GM18511 (cell line): ENCODE results near the gene PHF13.
"Not testable (repeated sequence)": the region's sequence is repeated elsewhere in the genome, so short reads cannot be mapped to it uniquely, and the experiment has no call there.

Experiments
- ATAC-seq: cut with Tn5 transposase; IDR thresholded peaks from one replicate; pipeline ENCODE4 v1.9.1; 2021; ENCODE audit warnings: mild to moderate bottlenecking, moderate library complexity; ENCODE audit not compliant: unreplicated experiment

PHF13 gene

DNA sequence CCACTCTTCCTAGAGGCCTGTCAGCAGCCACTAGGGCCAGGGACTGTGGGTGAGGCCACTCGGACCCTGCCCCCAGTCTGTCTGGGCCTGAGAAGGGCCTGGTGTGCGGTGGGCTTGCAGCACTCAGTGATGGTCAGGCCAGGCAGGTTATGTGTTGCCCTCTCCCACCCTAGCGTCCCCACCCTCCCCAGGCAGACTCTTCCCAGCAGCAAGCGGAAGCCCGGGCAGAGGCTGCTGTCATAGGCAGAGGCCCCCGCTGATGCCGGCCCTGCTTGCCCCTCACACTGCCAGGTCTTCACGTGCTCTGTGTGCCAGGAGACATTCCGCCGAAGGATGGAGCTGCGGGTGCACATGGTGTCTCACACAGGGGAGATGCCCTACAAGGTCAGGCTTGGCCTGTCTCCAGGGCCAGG lies 27.1 kb upstream of the PHF13 start:
- ATAC-seq, result no peak

DNA sequence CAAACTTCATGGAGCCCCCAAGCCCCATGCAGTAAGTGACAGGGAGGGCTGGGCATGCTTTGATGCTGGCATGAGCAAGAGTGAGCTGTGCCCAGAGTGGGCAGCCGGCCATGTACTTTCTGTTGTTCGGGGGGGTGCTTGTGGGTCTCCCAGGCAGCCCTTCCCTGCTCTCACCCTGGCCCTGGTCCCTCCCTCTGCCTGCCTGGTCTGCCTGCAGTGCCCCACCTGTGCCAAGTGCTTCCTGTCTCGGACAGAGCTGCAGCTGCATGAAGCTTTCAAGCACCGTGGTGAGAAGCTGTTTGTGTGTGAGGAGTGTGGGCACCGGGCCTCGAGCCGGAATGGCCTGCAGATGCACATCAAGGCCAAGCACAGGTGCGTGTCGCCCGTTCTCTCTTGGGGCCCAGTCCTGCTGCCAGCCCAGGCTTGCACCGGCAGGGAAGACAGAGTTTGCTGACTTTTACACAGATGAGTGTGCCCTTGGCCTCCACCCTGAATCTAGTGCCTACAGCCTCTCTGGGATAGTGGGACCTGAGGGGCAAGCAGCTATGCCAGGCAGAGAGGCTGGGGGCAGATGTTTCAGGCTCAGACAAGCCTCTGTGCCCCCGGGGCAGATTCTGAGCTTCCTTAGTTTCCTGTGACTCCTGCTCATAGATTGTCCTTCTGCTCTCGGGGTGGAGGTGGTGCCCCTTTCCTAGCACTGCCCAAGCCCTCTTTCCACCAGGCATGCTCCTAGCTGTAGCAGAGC lies 26.1 kb upstream of the PHF13 start:
- no peak for ATAC-seq

DNA sequence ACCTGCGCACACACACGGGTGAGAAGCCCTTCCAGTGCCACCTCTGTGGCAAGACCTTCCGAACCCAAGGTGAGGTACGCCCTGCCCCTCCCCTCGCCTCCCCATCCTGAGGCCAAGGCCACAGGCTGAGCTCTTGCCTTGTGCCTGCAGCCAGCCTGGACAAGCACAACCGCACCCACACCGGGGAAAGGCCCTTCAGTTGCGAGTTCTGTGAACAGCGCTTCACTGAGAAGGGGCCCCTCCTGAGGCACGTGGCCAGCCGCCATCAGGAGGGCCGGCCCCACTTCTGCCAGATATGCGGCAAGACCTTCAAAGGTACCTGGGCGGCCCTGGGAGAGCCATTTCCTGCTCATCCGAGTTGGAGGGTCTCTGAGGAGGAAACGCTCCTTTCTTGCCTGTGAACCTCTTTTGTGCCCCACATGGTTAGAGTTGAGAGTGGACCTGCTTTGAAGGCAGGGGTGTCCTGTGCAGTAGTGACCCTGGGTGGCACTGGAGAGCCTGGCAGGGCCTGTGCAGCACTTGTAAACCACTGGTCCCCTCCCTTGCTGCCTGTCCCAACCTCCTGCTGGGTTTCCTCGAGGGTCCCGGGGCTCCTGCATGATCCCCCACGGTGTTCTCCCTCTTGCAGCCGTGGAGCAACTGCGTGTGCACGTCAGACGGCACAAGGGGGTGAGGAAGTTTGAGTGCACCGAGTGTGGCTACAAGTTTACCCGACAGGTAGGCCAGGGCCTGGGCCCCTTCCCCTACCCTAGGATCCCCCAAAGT lies 25.2 kb upstream of the PHF13 start:
- no peak for ATAC-seq

DNA sequence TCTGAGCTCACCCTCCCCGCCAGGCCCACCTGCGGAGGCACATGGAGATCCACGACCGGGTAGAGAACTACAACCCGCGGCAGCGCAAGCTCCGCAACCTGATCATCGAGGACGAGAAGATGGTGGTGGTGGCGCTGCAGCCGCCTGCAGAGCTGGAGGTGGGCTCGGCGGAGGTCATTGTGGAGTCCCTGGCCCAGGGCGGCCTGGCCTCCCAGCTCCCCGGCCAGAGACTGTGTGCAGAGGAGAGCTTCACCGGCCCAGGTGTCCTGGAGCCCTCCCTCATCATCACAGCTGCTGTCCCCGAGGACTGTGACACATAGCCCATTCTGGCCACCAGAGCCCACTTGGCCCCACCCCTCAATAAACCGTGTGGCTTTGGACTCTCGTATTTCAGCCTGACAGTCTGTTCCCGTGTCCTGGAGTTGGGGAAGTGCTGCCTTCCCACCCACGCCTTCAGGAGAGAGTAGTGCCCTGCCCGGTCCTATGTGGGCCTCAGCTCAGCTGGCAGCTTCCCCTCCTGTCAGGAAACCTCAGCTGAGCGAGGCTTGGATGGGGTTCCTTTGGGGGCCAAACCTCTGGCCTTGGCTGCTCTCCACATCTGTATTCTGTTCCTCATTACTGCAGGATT lies 24.5 kb upstream of the PHF13 start:
- ATAC-seq, result no peak

DNA sequence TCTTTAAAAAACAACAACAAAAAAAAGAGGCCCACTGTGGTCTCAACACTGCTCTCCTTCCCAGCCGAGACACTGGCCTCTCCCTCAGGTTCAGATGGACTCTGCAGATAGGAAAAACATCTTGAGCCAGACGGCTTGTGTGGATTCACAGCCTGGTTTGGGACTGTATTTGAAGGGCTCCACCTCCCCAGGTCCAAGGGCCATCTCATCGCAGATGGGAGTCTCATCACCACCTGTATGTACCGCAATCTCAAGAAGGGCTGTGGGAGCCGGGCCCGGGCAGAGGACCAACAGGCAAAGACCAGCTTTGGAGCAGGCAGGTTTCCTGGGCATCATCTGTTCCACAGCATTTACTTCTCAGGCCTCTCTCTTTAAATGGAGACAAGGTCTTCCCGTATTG lies 23.5 kb upstream of the PHF13 start:
- no peak for ATAC-seq

DNA sequence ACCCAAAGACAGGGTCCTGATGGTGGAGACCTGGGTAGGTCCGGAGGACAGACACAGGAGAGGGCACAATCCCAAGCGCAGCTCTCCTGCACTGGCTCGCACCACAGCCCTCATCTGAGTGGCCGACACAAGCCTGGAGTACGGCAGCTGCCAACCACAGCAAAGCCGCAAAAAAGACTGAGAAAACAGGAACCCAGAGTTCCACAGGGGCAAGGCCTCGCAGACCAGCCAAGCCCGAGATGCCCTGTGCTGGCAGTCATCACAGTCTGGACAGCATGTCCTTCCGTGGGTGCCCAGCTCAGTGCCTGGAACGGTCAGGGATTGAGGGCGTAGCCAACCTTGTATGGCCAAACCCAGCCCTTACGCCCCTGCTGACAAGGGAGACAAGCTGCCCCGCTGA lies 22.3 kb upstream of the PHF13 start:
- no peak for ATAC-seq

DNA sequence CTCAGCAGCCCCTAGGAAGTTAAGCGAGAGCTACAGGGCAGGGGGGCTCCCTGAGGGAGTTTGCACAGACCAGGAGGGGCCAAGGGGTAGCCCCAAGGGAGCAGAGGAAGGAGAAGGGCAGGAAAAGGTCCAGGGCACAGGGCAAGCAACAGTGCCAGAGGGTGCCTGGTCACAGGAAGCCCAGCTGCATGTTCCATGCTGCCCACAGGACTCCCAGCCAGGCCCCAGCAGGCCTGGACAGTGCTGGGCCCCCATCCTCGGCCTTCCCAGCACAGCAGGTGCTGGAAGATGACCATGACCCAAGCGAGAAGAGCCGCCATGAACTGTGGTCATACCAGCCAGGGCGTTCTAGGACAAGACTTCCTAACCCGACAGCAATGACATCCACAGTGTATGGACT lies 21.9 kb upstream of the PHF13 start:
- no peak for ATAC-seq

DNA sequence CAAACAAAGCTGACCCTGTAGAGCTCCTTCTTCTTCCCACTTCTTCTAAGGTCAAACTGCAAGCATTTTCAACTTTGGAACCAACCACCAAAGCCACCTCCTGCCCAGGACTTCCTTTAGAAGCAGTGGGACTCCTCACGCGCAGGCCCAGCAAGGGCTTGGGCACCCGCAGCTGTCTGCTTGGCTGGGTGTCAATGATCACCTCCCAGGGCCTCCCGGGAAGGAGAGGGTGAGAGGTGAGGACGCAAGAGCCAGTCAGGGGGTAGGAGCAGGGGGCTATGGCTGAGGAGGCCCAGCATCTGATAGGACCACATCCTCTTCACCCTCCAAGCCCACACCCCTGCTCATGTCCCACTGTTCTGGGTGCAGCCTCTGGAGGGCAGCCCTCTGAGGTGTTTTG lies 21.1 kb upstream of the PHF13 start:
- no peak for ATAC-seq

DNA sequence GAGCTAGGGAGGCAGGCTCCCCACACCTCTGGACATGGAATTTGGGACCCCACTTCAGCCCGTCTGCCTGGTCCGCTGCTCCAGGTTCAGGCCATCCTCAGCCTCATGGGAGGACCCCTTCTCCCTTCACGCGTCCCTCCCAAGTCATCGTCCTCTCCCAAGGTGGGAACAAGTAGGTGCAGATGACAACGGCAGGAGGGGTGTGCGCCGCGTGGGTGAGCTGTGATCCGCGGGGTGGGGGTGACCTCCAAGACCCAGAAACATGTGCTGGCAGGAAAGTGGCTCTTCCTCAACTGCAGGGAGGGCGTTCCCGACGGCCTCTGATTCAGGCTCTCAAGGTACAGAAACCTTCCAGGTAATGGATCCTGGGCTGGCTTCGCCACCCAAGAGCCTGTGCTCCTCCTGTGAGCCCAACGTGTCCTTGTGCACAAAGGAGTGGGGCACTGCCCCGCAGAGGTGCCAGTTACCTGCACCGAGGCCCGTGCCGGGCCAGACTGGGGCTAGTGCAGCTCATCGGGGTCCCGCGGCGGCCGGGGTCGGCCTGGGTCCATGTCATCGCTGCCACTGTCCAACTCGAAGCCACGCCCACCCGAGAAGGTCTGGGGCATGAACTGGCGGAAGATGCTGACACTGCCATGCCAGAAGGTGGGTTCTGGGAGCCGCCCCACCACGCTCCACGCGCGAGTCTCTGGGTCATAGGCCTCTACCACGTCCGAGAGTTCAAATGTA lies 20.5 kb upstream of the PHF13 start:
- ATAC-seq, result no peak

DNA sequence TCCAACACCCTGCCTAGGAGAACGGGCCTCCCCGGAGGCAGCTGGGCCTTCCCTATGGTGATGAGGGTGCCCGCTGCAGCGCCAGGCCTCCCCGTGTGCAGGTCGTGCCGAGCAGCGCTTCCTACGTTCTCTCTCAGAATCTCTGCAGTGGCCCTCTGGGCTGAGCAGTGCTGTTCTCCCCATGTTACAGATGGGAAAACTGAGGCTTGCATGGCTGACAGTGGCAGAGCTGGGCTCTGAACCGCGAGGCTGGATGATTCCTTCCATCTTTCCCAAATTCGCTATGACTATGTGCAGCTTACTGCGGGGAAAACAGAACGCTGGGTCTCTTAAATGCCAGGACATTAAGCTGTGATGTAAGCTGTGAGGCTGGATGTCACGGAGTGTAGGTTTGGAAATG lies 19.7 kb upstream of the PHF13 start:
- no peak for ATAC-seq

DNA sequence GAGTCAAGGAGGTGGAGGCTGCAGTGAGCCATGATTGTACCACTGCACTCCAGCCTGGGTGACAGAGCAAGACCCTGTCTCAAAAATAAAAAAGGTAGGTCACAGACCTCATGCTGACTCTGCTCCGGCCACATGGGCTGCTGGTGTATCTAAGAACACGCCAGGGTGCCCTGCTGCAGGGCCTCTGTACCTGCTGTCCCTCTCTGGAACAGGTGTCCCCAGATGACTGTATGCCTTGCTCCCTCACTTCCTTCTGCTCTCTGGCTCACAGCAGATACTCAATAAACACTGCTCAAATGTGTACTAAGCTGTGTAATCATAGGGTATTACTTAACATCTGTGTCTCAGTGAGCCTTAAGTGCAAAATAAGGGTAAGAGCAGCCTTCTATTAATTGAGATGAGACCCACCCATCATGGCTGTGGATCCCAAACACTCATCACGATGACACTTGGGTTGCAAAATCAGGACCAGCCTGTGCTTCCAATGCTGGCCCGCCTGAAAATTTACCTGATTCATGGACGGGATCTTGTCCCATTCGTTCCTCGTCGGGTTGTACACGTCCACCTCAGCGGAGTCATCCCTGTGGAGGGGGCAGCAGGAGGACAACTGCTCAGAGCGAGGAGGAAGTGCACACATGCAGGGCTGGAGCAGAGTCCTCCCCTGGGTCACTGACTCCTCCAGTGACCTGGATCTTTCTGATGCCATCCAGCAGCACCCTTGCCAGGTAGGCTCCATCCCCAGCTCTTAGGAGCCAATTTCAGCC lies 18.4 kb upstream of the PHF13 start:
- no peak for ATAC-seq

DNA sequence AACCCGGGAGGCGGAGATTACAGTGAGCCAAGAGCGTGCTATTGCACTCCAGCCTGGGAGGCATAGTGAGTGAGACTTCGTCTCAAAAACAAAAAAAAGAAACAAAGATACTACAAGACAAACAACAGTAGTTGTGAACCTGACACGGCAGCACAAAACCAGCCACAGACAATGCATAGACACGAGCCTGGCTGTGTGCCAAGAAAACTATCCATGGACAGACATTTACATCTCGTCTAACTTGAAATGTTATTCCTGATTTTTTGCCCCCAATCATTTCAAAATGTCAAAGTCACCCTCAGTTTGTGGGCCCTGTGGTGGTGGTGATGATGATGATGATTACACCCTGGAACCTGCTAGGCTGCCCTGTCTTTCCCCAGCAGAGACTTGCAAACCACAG lies 17.2 kb upstream of the PHF13 start:
- ATAC-seq, result no peak

DNA sequence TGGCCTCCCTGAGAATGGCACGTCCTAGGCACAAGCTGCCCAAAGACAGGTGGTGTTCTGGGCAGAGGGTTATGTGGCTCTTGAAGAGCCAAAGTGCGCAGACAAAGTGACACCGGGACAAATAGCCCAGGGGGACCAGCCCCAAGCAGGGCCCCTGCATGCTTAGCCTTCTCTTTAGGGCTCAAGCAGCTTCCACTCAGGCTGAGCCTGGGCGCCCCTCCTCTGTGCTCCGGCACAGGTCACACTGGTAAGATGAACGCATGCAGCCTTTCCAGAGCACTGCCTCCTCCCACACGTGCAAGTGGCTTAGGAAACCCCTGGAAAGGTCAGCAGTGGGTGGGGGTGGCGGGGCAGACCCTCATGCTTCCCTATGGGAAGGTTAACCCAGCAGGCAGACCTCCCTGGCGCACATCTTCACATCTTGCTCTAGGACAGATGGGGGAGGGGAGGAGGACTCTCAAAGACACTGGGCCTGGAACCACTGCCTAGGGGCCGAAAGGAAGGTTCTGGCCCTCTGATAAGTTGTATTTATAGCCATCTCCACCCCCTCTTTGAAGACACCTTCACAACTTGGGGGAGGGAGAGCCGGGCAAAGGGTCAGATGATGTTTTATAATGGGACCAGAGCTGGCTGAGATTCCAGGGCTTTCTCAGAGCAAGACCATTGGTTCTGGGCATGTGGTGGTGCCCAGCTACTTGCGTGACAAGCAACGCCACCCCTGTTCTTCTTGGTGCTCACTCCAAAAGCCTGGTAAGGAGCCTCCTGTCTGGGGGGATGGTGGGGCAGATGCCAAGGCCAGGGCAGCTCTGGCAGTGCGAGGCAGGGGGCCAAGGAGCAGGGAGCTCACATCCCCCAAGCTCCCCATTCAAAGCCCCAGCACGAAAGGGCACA lies 16.4 kb upstream of the PHF13 start:
- no peak for ATAC-seq

DNA sequence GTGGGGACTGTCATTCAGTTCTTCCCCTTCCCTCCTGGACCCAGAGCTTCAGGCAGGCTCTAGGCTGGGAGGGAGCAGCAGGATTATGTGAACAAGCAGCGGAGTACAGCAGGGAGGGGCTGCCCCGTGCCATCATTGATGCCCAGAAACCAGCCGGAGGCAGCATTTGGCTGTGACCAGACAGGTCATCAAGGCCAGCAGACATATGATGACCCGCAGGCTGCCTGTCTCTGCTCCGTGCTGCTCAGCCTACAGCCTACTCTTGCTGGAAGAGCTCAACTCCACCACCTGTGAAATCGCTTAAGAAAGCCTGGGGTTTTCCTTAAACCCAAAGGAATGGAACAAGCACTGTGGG lies 15.8 kb upstream of the PHF13 start:
- ATAC-seq, result no peak

DNA sequence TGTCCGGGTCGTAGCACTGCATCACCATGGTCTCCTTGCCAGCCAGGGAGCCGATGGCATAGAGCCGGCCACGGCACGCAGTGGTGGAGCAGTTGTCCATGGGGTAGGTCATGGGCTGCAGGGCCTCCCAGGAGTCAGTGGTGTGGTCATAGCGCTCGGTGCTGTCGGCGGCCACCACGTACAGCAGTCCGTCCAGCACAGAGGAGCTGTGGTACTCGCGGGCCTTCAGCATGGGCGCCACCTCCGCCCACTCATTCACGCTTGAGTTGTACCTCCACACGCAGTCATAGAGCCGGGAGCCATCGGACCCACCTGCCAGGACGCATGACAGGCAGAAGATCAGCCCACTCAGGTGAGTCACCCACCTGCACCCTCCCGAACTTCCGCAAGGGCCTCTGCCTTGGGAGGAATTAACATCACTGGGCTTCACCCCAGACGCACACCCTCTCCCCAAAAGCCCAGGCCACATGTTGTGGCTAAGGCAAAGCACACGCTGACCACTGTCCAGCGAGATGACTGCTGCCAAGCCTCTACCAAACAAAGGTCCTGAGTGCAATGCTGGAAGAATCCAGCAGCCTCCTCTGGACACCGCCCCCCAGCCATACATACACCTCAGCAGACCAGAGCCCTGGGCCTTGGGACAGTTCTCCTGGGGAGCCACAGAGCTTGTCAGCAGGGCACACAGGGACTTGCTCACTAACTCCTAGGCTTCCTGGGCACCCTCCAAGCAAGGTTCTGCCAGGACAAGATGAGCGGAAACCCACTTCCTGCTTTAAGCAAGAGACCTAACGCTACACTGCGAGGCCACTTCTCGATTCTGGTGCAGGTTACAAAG lies 14.2 kb upstream of the PHF13 start:
- no peak for ATAC-seq

DNA sequence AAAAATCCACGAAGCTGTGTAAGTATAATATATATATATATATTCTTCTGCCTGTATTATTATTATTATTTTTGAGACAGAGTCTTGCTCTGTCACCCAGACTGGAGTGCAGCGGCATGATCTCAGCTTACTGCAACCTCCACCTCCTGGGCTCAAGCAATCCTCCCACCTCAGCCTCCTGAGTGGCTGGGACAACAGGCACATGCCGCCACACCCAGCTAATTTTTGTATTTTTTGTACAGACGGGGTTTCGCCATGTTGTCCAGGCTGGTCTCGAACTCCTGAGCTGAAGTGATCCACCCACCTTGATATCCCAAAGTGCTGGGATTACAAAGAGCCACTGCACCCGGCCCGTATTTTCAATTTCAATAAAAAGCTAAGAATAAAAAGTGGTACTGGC lies 13.5 kb upstream of the PHF13 start:
- ATAC-seq, result not testable (repeated sequence)

DNA sequence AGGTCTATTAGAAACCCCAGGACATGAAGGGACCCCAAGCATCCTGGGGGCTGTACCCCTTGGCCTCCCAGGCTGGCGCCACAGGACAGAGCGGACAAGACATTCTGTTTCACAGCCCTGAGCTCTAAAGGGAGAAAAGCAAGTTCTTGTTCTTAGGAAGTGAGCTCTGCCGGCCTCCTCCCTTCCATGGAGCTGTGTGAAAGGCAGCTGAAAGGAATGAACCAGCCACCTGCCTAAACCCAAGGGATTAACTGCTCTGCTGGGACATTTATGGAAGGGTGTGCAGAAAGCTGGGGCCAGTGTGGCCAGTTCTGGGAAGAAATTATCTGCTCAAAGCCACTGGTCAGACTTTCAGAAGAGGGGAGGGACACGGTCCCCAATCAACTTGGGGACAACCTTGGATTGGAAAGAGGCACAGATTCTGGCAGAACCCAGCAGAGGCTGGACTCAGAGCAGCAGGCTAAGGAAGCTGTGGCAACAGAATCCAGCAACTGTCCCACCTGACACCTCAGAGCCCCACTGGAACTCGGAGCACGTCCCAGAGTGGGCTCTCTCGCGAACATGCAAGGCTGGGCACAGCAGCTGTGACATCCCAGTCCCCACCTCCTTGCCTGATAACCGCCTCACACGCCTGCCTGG lies 13.0 kb upstream of the PHF13 start:
- no peak for ATAC-seq
